Stimulated activated CD4-positive, alpha-beta T cell treated with anti-CD3 and anti-CD28 coated beads, Interleukin-4, amount 100 ng/mL, for 24 hours (primary cell): Measurements from ENCODE around the gene ZC3H15.
"Not testable (repeated sequence)": the region's sequence is repeated elsewhere in the genome, so short reads cannot be mapped to it uniquely, and the experiment has no call there.

ENCODE experiments used
- DNase-seq: peaks from one replicate; pipeline ENCODE4 v3.0.0-alpha.2; 2020

Gene ZC3H15

GRCh38 chr2:186485871-186486650, at the start of gene ZC3H15:
ZC3H15 (plus strand) TSS chr2:186486260; CDS start chr2:186486383, 123 bp downstream.
- peak; percentile 96 for DNase-seq

DNA sequence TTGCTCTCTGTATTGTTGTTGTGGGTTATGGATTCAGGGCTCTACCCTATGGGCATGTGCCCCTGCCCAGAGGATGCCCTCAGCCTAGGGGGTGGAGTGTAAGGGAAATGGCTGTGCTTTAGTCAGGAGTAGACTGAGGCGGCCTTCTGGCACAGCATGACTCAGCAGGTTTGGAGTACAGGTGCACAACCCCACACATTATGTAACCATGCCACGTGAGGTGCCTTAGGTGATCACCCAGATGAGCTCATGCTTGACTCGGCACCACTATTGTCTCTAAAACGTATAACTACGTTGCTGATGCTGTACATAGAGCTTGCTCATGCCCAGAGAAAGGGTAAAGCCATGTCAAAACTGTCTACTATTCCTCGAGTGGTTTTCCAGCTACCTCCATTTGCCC, 48.3 kb upstream of the ZC3H15 start:
- no peak for DNase-seq

DNA sequence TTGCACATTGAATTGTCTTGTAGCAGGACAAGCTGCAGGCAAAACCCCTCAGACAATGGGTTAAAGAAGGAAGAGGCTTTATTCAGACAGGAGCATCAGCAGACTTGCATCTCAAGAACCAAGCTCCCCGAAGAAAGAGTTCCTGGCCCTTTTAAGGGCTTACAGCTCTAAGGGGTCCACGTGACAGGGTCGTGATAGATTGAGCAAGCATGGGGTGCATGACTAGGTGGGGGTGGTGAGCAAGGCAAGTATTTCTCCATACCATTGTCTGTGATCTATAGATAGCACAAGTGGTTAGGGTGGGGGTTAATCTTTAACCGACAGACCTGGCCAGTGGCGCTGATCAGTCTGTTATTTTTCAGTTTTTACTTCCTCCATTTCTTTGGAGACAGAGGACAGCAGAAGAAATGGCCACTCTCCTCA, 46.4 kb upstream of the ZC3H15 start:
- DNase-seq, result not testable (repeated sequence)

GRCh38 chr2:186440506-186440905, 45.6 kb upstream of the ZC3H15 start:
- no peak for DNase-seq

GRCh38 chr2:186442885-186443284, 43.2 kb upstream of the ZC3H15 start:
- DNase-seq, result no peak

GRCh38 chr2:186443851-186444250, 42.2 kb upstream of the ZC3H15 start:
- DNase-seq, result no peak

DNA sequence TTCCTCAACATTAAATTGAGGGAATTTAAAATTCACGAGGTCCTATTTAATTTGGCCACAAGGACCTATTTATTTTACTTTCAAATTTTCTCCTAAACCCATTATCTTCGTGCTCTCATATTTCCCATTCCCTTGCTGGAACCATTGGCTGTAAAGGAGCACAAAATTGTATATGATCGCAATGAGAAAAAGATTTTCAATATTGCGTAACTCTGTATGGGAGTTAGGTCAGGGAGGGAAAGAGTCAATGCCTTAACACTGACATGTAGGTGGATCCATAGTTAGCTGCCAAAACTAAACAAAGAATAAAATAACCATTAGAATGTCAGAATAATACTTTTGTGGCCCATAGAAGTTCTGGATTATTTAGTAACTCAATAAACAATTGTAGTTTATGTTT, 40.6 kb upstream of the ZC3H15 start:
- DNase-seq, result no peak

GRCh38 chr2:186455613-186456012, 30.4 kb upstream of the ZC3H15 start:
- DNase-seq, result no peak

GRCh38 chr2:186456941-186457340, 29.1 kb upstream of the ZC3H15 start:
- DNase-seq, result no peak

GRCh38 chr2:186457908-186458307, 28.2 kb upstream of the ZC3H15 start:
- no peak for DNase-seq

DNA sequence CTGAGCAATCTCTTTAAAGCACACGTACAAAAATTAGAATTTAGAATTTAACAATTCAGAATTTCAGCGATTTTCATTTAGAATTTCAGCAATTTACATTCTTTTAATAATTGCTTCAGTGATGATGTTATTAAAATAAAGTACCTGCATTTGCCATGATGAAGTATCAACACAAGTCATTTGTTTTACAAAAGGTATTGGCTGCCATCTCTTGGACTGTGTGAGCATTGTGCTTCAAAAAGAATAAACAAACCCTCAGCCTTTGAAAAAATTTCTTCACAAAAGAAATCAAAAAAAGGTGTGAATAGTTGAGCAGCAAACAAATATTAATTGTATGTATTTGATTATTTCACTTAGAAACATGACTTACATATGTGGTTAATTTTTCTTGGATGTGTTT, 27.1 kb upstream of the ZC3H15 start:
- no peak for DNase-seq

DNA sequence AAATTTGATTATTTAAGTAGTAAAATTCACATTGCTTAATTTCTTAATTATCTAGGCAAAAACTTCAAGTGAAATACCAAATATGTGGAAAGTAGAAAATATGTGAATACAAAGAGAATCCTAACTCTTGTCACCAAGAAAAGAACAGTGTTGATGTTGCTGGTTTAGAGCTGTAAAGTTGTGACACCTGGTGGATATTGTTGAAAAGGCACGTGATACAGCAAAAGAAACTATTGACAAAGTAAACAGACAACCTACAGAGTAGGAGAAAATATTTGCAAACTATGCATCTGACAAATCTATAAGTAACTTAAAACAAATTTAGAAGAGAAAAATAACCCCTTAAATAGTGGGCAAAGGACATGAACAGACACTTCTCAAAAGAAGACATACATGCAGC, 25.6 kb upstream of the ZC3H15 start:
- DNase-seq, result no peak

GRCh38 chr2:186466743-186467142, 19.3 kb upstream of the ZC3H15 start:
- no peak for DNase-seq

- no peak for DNase-seq
These were observed 18.6 kb upstream of the ZC3H15 start for GRCh38 chr2:186467421-186467820.

DNA sequence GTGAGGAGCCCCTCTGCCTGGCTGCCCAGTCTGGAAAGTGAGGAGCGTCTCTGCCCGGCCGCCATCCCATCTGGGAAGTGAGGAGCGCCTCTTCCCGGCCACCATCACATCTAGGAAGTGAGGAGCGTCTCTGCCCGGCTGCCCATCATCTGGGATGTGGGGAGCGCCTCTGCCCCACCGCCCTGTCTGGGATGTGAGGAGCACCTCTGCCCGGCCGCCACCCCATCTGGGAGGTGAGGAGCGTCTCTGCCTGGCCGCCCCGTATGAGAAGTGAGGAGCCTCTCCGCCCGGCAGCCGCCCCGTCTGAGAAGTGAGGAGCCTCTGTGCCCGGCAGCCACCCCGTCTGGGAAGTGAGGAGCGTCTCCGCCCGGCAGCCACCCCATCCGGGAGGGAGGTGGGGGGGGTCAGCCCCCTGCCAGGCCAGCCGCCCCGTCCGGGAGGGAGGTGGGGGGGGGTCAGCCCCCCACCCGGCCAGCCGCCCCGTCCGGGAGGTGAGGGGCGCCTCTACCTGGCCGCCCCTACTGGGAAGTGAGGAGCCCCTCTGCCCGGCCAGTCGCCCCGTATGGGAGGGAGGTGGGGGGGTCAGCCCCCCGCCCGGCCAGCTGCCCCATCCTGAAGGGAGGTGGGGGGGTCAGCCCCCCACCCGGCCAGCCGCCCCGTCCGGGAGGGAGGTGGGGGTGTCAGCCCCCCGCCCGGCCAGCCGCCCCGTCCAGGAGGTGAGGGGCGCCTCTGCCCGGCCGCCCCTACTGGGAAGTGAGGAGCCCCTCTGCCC, 13.2 kb upstream of the ZC3H15 start:
- not testable (repeated sequence) for DNase-seq

GRCh38 chr2:186474239-186474638, 11.8 kb upstream of the ZC3H15 start:
- not testable (repeated sequence) for DNase-seq

GRCh38 chr2:186477790-186478189, 8.3 kb upstream of the ZC3H15 start:
- DNase-seq, result no peak

GRCh38 chr2:186480991-186481390, 5.1 kb upstream of the ZC3H15 start:
- no peak for DNase-seq

DNA sequence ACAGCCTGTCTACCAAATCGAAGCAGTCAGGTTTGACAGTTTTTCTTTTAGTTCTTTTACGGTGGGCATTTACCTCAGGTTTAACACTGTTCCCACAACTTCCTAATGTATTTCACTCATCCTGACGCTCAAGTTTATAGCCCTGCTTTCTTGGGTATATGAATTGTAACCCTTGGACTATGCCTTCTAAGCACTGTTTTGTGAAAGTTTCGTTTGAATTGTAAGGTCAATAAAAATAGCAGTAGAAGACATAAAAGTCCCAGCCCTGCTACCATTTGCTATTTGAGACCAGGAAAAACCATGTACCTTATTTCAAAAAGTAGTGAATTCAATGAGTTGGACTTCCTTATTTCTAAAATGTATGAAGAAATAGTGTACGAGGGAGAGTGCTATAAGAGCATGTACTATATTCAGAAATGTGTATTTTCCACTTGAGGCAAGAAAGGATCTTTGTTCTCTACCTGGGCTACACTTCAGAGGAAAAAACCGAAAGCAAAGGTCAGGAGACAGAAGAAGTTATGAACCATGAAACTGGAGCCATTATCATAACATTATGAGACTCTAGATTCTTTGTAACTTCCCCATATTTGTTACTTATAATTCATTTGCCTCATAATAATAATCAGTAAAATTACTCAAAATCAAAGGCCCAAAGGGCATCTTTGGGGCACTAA, 1.9 kb upstream of the ZC3H15 start:
- DNase-seq, result no peak

DNA sequence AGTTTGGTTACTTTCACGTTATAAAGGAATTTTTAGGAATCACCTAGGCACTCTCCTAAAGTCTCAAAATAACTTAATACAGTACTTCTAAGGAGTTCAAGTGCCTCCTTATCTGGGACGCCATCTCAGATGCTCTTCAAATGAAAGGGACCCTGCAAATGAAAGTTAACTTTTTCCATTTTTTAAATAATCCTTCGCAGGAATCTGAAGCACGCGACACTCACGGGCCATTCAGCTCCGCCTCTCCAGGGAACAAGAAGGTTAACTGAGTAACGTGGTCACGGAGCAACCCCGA, 537 bp upstream of the ZC3H15 start:
- DNase-seq, result no peak

GRCh38 chr2:186486651-186487647, 889 bp downstream of the ZC3H15 start:
- DNase-seq, result no peak

DNA sequence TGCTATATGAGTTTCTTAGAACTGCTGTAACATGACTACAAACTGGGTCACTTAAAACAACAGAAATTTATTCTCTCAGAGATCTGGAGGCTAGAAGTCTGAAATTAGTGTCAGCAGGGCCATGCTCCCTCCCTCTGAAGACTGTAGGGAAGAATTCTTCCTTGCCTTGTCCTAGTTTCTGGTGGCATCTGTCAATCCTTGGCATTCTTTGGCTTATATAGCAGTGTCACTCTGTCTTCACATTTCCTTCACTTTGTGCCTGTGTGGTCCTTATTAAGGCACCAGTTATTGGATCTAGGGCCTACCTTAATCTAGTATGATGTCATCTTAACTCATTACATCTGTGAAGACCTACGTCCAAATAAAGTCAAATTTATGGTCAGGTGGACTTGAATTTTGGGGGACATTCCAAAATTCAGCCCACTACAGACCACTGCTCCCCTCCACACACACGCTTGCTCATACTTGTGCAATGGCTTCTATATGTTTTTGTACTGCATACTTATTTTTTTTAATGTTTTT, 7.6 kb downstream of the ZC3H15 start:
- no peak for DNase-seq
